CD4-positive, alpha-beta T cell treated with Interleukin-4 for 1 hour (primary cell): ENCODE measurements around the gene FAHD1.
"Not testable (repeated sequence)": the region's sequence is repeated elsewhere in the genome, so short reads cannot be mapped to it uniquely, and the experiment has no call there.

ENCODE experiments used
- DNase-seq, 2 donors: peaks; one replicate each; pipeline ENCODE4 v3.0.0-alpha.2; 2020 to 2022

Gene FAHD1

GRCh38 chr16:1857433-1858097 lies 30.6 kb downstream of the FAHD1 start:
- DNase-seq, result no peak

- DNase-seq, result no peak
These were observed 31.3 kb downstream of the FAHD1 start for GRCh38 chr16:1858189-1858865.

GRCh38 chr16:1859650-1860049 lies 32.6 kb downstream of the FAHD1 start:
- no peak for DNase-seq

DNA sequence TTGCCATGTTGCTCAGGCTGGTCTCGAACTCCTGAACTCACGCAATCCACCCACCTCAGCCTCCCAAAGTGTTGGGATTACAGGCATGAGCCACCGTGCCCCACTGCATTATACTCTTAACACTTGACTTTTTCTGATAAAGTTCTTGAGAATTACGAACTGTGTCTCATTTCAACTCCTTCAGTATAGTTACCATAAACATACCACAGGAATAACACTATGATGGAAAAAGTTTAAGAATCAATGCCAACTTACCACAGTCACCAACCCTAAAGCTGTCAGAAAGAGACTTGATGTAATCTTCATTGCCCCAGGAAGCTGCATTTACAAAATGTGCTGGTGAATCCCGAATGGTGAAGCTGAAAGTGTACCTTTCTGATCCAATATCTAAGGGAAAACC lies 34.7 kb downstream of the FAHD1 start:
- no peak for DNase-seq

GRCh38 chr16:1862394-1862793 lies 35.4 kb downstream of the FAHD1 start:
- no peak for DNase-seq

- peak in 1 of 2 donors; percentile 48 for DNase-seq
These were observed 36.9 kb downstream of the FAHD1 start for GRCh38 chr16:1863681-1864460.

DNA sequence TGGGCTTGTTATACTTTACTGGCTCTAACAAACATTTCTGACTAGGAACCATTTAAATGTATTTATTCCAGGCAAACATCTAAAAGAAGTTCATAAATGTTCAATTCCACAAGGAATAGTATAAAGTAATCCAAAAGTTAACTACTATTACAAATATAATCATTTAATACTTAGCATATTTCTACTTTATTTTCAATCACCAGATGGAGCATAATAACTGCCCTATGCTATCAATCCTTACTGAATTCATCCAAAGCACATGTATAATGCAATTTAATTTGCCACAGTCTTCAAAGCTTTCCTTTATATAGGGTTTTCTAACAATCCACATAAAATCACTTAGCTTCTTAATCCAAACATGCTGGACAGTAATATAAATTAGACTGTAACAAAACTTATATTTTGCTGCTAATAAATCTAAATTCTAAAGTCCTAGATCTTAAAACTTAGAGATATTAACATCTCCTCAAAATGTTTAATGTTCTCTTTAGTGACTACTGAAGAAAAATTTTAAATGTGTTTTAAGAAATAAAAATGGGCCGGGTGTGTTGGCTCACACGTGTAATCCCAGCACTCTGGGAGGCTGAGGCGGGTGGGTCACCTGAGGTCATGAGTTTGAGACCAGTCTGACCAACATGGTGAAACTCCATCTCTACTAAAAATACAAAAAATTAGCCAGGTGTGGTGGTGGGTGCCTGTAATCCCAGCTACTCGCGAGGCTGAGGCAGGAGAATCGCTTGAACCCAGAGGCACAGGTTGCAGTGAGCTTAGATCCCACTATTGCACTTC lies 39.1 kb downstream of the FAHD1 start:
- DNase-seq, result no peak

DNA sequence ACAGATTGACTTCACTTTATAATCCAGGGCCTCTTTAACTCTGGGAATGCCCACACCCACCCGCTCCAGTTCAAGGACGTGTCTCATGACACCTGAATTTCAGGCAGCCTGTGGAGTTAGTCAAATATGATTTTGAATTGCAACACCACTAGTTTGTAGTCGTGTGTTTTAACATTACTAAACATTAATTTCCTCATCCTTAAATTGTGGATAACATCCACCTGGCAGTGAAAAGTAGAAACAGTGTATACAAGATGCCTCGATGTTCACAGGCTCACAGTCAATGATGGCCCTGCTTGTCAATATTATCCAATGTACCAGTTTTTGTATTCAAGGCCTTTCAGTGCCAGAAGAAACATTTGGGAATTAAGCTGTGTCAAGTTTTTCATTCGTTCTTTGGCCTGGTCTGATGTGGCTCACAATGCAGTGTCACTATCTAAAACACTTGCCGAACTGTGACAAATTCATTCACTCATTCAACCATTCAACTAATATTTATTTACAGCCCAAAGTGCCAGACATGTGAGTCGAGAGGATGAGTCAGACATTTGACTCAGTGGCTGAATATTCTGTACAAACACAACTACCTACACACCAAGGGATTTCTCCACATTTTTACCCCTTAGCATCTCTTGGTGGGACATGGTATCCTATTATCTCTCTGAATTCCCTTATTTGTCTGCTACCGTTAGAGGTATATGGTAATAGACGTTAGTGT lies 43.5 kb downstream of the FAHD1 start:
- DNase-seq, result no peak

- DNase-seq, result peak; percentile 13 to 15
These were observed 45.1 kb downstream of the FAHD1 start, which contains the start of gene MEIOB for GRCh38 chr16:1871974-1872635. TSS of gene MEIOB (minus strand) at chr16:1872164. CDS start at chr16:1868175, 3,989 bp downstream.

DNA sequence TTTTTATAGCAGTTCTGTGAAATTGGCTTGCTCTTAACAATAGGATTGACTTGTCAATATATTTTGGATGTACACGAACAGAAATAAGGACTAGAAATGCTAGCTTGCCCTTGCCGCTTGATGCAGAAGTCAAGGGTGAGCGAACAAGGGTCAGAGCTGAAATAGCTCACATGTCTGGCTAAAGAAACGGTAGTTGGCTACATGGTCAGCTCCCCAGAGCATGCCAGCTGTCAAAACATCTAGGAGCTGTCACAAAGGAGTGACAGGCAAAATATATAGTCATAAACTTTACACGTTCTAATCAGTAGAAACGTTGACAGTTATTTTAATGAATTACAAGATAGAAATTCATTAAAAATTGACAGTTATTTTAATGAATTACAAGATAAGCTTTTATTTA lies 47.8 kb downstream of the FAHD1 start:
- no peak for DNase-seq

DNA sequence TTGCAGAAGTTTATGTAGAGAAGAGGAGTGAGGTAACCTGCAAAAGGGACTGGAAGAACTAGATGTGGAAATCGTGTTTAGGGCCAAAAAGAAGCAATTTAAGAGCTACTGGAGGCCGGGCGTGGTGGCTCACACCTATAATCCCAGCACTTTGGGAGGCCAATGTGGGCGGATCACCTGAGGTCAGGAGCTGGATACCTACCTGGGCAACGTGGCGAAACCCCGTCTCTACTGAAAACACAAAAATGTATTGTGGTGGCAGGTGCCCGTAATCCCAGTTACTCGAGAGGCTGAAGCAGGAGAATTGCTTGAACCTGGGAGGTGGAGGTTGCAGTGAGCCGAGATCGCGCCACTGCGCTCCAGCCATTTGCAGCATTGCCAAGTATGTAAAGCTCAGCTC lies 49.1 kb downstream of the FAHD1 start:
- not testable (repeated sequence) for DNase-seq

- DNase-seq, result no peak
These were observed 49.5 kb downstream of the FAHD1 start for GRCh38 chr16:1876468-1876867.

GRCh38 chr16:1877089-1877488 lies 50.1 kb downstream of the FAHD1 start:
- no peak for DNase-seq

- DNase-seq, result no peak
These were observed 50.8 kb downstream of the FAHD1 start for GRCh38 chr16:1877804-1878203.

GRCh38 chr16:1878256-1878655 lies 51.2 kb downstream of the FAHD1 start:
- no peak for DNase-seq
